GM12878 (cell line): ENCODE results near the gene TCF12. TPM values are rescaled to one million over a fixed set of nuclear protein-coding genes. Genes with fewer than 3 reads are reported as not detected.
A peak's percentile ranks its signal among the peaks of the same experiment; 100 is the strongest.

ENCODE experiments used
- ATAC-seq: fragments of 200-7000 bp; cut with Tn5 transposase; 3 replicates; pipeline ENCODE4 v1.9.1; 2020; ENCODE audit warnings: mild to moderate bottlenecking, moderate library complexity
- BruUV-seq: library from RNA; stranded (reverse); fragments of 400-500 nt; replicated peaks from 2 replicates; lab custom pipeline; 2021; lab: Mats Ljungman, UMichigan
- CTCF ChIA-PET: fragments of 300-600 bp; sonication (Branson Sonifier 250); formaldehyde crosslinking; extraction: SDS; loops from one replicate; lab custom pipeline; 2021; ENCODE audit warnings: inconsistent platforms; lab: Yijun Ruan, JAX
- POLR2A ChIA-PET: fragments of 350-600 bp; formaldehyde crosslinking; extraction: SDS; loops from one replicate; lab custom pipeline; 2021; ENCODE audit warnings: inconsistent platforms; lab: Charles Lee
- RAD21 ChIA-PET: fragments of 300-600 bp; sonication (Branson Sonifier 250); formaldehyde crosslinking; loops from one replicate; lab custom pipeline; 2023; ENCODE audit warnings: antibody characterized with exemption; ENCODE audit not compliant: unreplicated experiment; lab: Charles Lee
- SMC1A ChIA-PET: fragments of 300-600 bp; sonication (Branson Sonifier 250); formaldehyde crosslinking; loops from one replicate; lab custom pipeline; 2023; ENCODE audit not compliant: unreplicated experiment, uncharacterized antibody; lab: Charles Lee
- DNase-seq: peaks from one replicate; pipeline ENCODE4 v3.0.0-alpha.2; 2011; ENCODE audit warnings: low read depth, low spot score
- FAIRE-seq: peaks from 3 replicates; lab custom pipeline; 2011; peaks lifted over from hg19 to GRCh38; lab: Jason Lieb, UNC
- H2AFZ ChIP-seq: 2 replicates; pipeline ENCODE4 v1.6.0; 2011; ENCODE audit warnings: low read depth, low read length, control low read depth; ENCODE audit not compliant: control insufficient read depth
- H3K27ac ChIP-seq: 2 replicates; pipeline ENCODE4 v1.5.1; 2011; ENCODE audit warnings: control low read depth; ENCODE audit not compliant: control insufficient read depth, insufficient read depth
- H3K27me3 ChIP-seq, 2 experiments: replicated peaks in 1 of 2; 2 replicates each; pipeline versions ENCODE4 v1.6.0 to v1.6.1; 2011; ENCODE audit warnings: low read length in 1 of 2; ENCODE audit not compliant: control insufficient read depth in 2 of 2, insufficient read depth in 2 of 2
- H3K36me3 ChIP-seq, 2 experiments: 2 replicates each; pipeline ENCODE4 v1.5.1; 2011; ENCODE audit warnings: low read length in 1 of 2; ENCODE audit not compliant: control insufficient read depth in 2 of 2, insufficient read depth in 2 of 2
- H3K4me1 ChIP-seq: 2 replicates; pipeline ENCODE4 v1.6.1; 2011; ENCODE audit warnings: mild to moderate bottlenecking, low read length, moderate library complexity, mixed read lengths; ENCODE audit not compliant: control insufficient read depth, insufficient read depth
- H3K4me2 ChIP-seq: 2 replicates; pipeline ENCODE4 v1.6.0; 2011; ENCODE audit warnings: control low read depth; ENCODE audit not compliant: control insufficient read depth, insufficient read depth
- H3K4me3 ChIP-seq: fragments of 200-600 bp; sonication (generic); 2 replicates; pipeline ENCODE4 v1.5.1; 2016
- H3K79me2 ChIP-seq: 2 replicates; pipeline ENCODE4 v1.6.0; 2011; ENCODE audit warnings: low read length; ENCODE audit not compliant: control insufficient read depth, insufficient read depth
- H3K9ac ChIP-seq: 2 replicates; pipeline ENCODE4 v1.8.0; 2011; ENCODE audit warnings: low read length, control low read depth, mixed read lengths; ENCODE audit not compliant: control insufficient read depth, insufficient read depth
- H3K9me3 ChIP-seq: replicated peaks from 3 replicates; pipeline ENCODE4 v1.5.1; 2011; ENCODE audit warnings: mild to moderate bottlenecking, low read length; ENCODE audit not compliant: control insufficient read depth, insufficient read depth
- H4K20me1 ChIP-seq: 2 replicates; pipeline ENCODE4 v1.6.0; 2011; ENCODE audit not compliant: control insufficient read depth, insufficient read depth
- BCL3 ChIP-seq: IDR thresholded peaks from 2 replicates; pipeline ENCODE4 v1.6.1; 2011; ENCODE audit warnings: borderline replicate concordance, low read depth, mild to moderate bottlenecking, moderate library complexity, low read length; ENCODE audit not compliant: insufficient read depth, poor library complexity, severe bottlenecking
- HDGF ChIP-seq: fragments of 450-650 bp; IDR thresholded peaks from 2 replicates; pipeline ENCODE4 v1.6.1; 2016; ENCODE audit warnings: antibody characterized with exemption
- RFX5 ChIP-seq: IDR thresholded peaks from 2 replicates; pipeline ENCODE4 v1.6.1; 2011; ENCODE audit warnings: low read depth, low read length, improper control_type of control experiment
- WGBS: methylation state at CpG from one replicate; pipeline ENCODE4 v1.1.6; 2016; ENCODE audit warnings: low lambda C conversion rate; ENCODE audit not compliant: insufficient replicate concordance, insufficient coverage; ENCODE audit errors: missing lambda C conversion rate; 5-methylcytosine and 5-hydroxymethylcytosine counted together
- in situ Hi-C: fragments of 300-500 bp; cut with MboI; formaldehyde crosslinking; loops from 9 replicates; pipeline ENCODE4 v1.14.3; 2018; ENCODE audit warnings: mixed read lengths
- intact Hi-C: fragments of 100-400 bp; cut with micrococcal nuclease; formaldehyde crosslinking; loops from one replicate; pipeline ENCODE4 v1.14.2; 2022; ENCODE audit not compliant: unreplicated experiment
- polyA plus RNA-seq, 11 experiments: library from polyadenylated mRNA; depleted of rRNA in 4 of 11; unstranded in 6 of 11; stranded (reverse) in 5 of 11; fragments of >200 nt; fragmentation: Nextera tagmentation in 4 of 11; fragmentation: Illumina TruSeq in 1 of 11; extraction: Ambion mirVana in 4 of 11; extraction: Trizol in 1 of 11; gene quantifications; 1 replicate in 1 of 11; 2 replicates in 10 of 11; pipeline versions ENCODE4 v1.2.1 to v1.2.3, GENCODE V29; 2011 to 2016; ENCODE audit warnings: inconsistent platforms in 2 of 11, missing spikeins in 2 of 11, low read depth in 1 of 11
- total RNA-seq, 4 experiments: library from RNA; depleted of rRNA in 3 of 4; stranded (reverse); fragments of >200 nt in 3 of 4; fragmentation: Illumina TruSeq in 1 of 4; extraction: Trizol in 1 of 4; gene quantifications; 2 replicates each; pipeline versions ENCODE4 v1.2.1 to v1.2.3, GENCODE V29; 2013 to 2021

The TCF12 gene
- total and polyA plus RNA-seq, 10 of the 15 experiments (the other 5 are each of a cell fraction or from before 2014, with no cell fraction given): 8.2 to 70.9 (median 49.5) TPM

GRCh38 chr15:57305009-57305408, 386.6 kb downstream of the TCF12 start:
- Histone ChIP-seq H4K20me1 (no peaks in the 10 kb centered on the region), H3K9me3 (no peaks in the 10 kb centered on the region), H3K4me2 (peak overlapping the region; percentile 61; the same call in 1 of the 2 replicates), H3K79me2 (peaks cover 62% of the 10 kb centered on the region), H3K27ac (no peak overlapping the region), H3K4me3 (peak overlapping the region; percentile 52), H2AFZ (no peak overlapping the region), H3K9ac (no peak overlapping the region), H3K36me3 (no peaks in the 10 kb centered on the region; a peak in 1 of 4 replicates), H3K4me1 (peaks cover 20% of the 10 kb centered on the region), H3K27me3 (no peaks in the 10 kb centered on the region)
- no peak for DNase-seq
- ATAC-seq: no peak
- POLR2A ChIA-PET: interaction anchor here (2.4 kb wide), 1 partner anchor 159 kb away, joined by 11 read pairs; no protein-coding TSS in a partner anchor
- WGBS: 89% methylated on average over 4 of the region's 4 CpGs
- no peak for FAIRE-seq
- SMC1A ChIA-PET: interaction anchor here (0.7 to 8.9 kb wide), 12 partner anchors 20 to 483 kb away, joined by 3 to 176 read pairs (median 5); no protein-coding TSS in a partner anchor
- RAD21 ChIA-PET: interaction anchor here (0.7 to 7.4 kb wide), 6 partner anchors 18 to 808 kb away, joined by 3 to 145 read pairs (median 4); no protein-coding TSS in a partner anchor
- intact Hi-C loops: loop anchor here (10.0 kb wide), 1 partner anchor 290 kb away; no protein-coding TSS in a partner anchor
- CTCF ChIA-PET: interaction anchor here (0.7 to 13.7 kb wide), 13 partner anchors 18 to 287 kb away, joined by 3 to 267 read pairs (median 4); no protein-coding TSS in a partner anchor
- BruUV-seq: TSS peak; percentile 23
- in situ Hi-C loops: loop anchor here (10.0 kb wide), 1 partner anchor 390 kb away; the partner anchor contains the start of gene TCF12
- TF ChIP-seq BCL3 (no peak), RFX5 (no peak), HDGF (no peak)
